Measurements from ENCODE around the gene BSG. TPM values are rescaled to one million over a fixed set of nuclear protein-coding genes. Genes with fewer than 3 reads are reported as not detected.

Gene BSG
- total and polyA plus RNA-seq, 4 donors = 80.4 to 367 (median 149) TPM

DNA sequence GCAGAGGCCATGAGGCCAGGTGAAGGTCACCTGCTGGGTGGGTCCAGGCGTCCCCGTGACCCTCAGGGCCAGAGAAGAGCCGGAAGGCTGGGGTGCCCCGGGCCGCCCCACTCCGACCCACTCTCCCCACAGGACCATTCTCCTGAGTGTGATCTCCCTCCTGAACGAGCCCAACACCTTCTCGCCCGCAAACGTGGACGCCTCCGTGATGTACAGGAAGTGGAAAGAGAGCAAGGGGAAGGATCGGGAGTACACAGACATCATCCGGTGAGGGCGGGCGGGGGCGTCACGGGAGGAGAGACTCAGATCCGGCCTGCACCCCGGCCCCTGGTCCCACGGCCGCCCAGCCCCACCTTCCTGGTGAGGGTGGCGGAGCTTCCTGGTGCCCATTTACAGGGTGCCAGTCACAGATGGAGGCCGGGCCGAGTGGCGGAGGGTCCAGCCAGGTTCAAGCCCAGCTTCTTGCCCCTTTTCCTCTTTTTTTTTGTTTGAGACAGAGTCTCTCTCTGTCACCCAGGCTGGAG, 35.5 kb upstream of the BSG start:
- peaks cover 13 to 30% (median 20%) of the 10 kb centered on the region in 4 donors for H3K4me1 ChIP-seq (ENCODE audit: control insufficient read depth in 4 of 4, insufficient read depth in 4 of 4, low read length in 3 of 4)
- H3K4me3 ChIP-seq (ENCODE audit: low read depth in 1 of 3, low read length in 3 of 3) = no peak overlapping the region
- DNase-seq (ENCODE audit: low spot score) = no peak
- no peaks in the 10 kb centered on the region for H3K27me3 ChIP-seq (ENCODE audit: control insufficient read depth in 4 of 4, insufficient read depth in 4 of 4, low read length in 3 of 4)
- H3K9ac ChIP-seq (ENCODE audit: low read depth in 1 of 2, low read length in 2 of 2) = no peak overlapping the region
- H3K36me3 ChIP-seq (ENCODE audit: control insufficient read depth in 4 of 4, insufficient read depth in 3 of 4, low read depth in 1 of 4, low read length in 3 of 4) = peaks cover 3 to 31% (median 17%) of the 10 kb centered on the region in 4 donors
- WGBS = 95% methylated on average over 26 of the region's 26 CpGs
- H3K27ac ChIP-seq (ENCODE audit: low read depth in 1 of 2, low read length in 2 of 2) = no peak overlapping the region
- H3K9me3 ChIP-seq (ENCODE audit: control insufficient read depth in 4 of 4, low read length in 3 of 4) = no peaks in the 10 kb centered on the region
- TF ChIP-seq RXRA (IDR thresholded peaks at IDR 0.05) = no peak
- TF ChIP-seq, protein P1, sequence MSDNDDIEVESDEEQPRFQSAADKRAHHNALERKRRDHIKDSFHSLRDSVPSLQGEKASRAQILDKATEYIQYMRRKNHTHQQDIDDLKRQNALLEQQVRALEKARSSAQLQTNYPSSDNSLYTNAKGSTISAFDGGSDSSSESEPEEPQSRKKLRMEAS (IDR thresholded peaks at IDR 0.05) = no peak

DNA sequence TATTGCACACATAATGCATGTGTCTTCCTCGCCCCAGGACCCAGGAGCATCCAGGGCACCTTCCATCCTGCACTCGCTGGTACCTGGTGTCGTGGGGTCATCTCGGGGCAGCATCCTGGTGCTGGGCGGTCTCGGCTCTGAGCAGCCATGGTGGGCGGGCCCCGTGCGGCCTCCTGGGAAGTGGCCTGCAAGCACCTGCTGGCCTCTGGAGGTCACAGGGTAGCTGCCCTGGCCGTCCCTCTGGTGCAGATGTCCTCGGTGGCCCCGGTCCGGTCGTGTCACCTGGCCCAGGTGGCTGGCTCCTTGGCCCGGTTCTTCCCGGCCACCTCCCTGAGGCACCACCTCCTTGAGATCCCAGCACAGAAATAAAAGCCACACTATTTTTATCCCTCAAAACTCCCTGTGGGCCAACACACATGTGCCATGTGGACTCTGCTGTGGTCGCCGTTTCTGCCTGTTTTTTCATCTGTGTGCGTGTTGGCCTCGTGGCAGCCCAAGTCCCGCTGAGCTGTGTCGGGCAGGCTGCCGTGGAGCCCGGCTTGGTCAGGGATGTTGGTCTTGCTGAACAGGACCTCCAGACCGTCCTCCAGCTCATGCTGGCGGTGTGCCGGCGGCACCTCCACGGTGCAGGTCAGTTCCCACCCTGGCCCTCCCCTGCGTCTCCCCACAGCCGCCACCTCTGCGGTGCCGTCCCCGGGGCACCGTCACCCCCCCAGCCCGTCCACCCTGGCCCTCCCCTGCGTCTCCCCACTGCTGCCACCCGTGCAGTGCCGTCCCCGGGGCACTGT, 33.6 kb upstream of the BSG start:
- WGBS = 92% methylated on average over 40 of the region's 40 CpGs

More for the DNA sequence above, 33.6 kb upstream of the BSG start:
- TF ChIP-seq SP1 (IDR thresholded peaks at IDR 0.05) = no peak
- TF ChIP-seq JUND (IDR thresholded peaks at IDR 0.05) = no peak
- TF ChIP-seq, protein P2, sequence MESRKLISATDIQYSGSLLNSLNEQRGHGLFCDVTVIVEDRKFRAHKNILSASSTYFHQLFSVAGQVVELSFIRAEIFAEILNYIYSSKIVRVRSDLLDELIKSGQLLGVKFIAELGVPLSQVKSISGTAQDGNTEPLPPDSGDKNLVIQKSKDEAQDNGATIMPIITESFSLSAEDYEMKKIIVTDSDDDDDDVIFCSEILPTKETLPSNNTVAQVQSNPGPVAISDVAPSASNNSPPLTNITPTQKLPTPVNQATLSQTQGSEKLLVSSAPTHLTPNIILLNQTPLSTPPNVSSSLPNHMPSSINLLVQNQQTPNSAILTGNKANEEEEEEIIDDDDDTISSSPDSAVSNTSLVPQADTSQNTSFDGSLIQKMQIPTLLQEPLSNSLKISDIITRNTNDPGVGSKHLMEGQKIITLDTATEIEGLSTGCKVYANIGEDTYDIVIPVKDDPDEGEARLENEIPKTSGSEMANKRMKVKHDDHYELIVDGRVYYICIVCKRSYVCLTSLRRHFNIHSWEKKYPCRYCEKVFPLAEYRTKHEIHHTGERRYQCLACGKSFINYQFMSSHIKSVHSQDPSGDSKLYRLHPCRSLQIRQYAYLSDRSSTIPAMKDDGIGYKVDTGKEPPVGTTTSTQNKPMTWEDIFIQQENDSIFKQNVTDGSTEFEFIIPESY (IDR thresholded peaks at IDR 0.05) = no peak
- no peak for TF ChIP-seq HNF4A (conservative IDR thresholded peaks at IDR 0.05)
- no peak for TF ChIP-seq YY1 (IDR thresholded peaks at IDR 0.05)
- TF ChIP-seq, protein P3, sequence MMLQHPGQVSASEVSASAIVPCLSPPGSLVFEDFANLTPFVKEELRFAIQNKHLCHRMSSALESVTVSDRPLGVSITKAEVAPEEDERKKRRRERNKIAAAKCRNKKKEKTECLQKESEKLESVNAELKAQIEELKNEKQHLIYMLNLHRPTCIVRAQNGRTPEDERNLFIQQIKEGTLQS (IDR thresholded peaks at IDR 0.05) = no peak
- no peak for TF ChIP-seq RAD21 (IDR thresholded peaks at IDR 0.05)
- TF ChIP-seq, protein P4, sequence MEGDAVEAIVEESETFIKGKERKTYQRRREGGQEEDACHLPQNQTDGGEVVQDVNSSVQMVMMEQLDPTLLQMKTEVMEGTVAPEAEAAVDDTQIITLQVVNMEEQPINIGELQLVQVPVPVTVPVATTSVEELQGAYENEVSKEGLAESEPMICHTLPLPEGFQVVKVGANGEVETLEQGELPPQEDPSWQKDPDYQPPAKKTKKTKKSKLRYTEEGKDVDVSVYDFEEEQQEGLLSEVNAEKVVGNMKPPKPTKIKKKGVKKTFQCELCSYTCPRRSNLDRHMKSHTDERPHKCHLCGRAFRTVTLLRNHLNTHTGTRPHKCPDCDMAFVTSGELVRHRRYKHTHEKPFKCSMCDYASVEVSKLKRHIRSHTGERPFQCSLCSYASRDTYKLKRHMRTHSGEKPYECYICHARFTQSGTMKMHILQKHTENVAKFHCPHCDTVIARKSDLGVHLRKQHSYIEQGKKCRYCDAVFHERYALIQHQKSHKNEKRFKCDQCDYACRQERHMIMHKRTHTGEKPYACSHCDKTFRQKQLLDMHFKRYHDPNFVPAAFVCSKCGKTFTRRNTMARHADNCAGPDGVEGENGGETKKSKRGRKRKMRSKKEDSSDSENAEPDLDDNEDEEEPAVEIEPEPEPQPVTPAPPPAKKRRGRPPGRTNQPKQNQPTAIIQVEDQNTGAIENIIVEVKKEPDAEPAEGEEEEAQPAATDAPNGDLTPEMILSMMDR (IDR thresholded peaks at IDR 0.05; ENCODE audit: low read depth, low read length, missing input control) = no peak
- TF ChIP-seq HNF4G (IDR thresholded peaks at IDR 0.05) = no peak
- TF ChIP-seq, protein P5, sequence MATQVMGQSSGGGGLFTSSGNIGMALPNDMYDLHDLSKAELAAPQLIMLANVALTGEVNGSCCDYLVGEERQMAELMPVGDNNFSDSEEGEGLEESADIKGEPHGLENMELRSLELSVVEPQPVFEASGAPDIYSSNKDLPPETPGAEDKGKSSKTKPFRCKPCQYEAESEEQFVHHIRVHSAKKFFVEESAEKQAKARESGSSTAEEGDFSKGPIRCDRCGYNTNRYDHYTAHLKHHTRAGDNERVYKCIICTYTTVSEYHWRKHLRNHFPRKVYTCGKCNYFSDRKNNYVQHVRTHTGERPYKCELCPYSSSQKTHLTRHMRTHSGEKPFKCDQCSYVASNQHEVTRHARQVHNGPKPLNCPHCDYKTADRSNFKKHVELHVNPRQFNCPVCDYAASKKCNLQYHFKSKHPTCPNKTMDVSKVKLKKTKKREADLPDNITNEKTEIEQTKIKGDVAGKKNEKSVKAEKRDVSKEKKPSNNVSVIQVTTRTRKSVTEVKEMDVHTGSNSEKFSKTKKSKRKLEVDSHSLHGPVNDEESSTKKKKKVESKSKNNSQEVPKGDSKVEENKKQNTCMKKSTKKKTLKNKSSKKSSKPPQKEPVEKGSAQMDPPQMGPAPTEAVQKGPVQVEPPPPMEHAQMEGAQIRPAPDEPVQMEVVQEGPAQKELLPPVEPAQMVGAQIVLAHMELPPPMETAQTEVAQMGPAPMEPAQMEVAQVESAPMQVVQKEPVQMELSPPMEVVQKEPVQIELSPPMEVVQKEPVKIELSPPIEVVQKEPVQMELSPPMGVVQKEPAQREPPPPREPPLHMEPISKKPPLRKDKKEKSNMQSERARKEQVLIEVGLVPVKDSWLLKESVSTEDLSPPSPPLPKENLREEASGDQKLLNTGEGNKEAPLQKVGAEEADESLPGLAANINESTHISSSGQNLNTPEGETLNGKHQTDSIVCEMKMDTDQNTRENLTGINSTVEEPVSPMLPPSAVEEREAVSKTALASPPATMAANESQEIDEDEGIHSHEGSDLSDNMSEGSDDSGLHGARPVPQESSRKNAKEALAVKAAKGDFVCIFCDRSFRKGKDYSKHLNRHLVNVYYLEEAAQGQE (IDR thresholded peaks at IDR 0.05) = no peak
- no peak for TF ChIP-seq GABPA (IDR thresholded peaks at IDR 0.05 in 1 of 2, conservative IDR thresholded peaks at IDR 0.05 in 1 of 2)
- TF ChIP-seq RXRA (IDR thresholded peaks at IDR 0.05) = no peak
- TF ChIP-seq TAF1 (conservative IDR thresholded peaks at IDR 0.05) = no peak
- TF ChIP-seq NR2F2 (IDR thresholded peaks at IDR 0.05) = no peak
- TF ChIP-seq, protein P1 (IDR thresholded peaks at IDR 0.05) = no peak
- Histone ChIP-seq H3K4me1 (ENCODE audit: control insufficient read depth in 4 of 4, insufficient read depth in 4 of 4, low read length in 3 of 4) (peaks cover 6 to 17% (median 12%) of the 10 kb centered on the region in 4 donors), H3K9me3 (ENCODE audit: control insufficient read depth in 4 of 4, low read length in 3 of 4) (no peaks in the 10 kb centered on the region), H3K36me3 (ENCODE audit: control insufficient read depth in 4 of 4, insufficient read depth in 3 of 4, low read depth in 1 of 4, low read length in 3 of 4) (peaks cover 6 to 36% (median 18%) of the 10 kb centered on the region in 4 donors), H3K27ac (ENCODE audit: low read depth in 1 of 2, low read length in 2 of 2) (no peak overlapping the region), H3K9ac (ENCODE audit: low read depth in 1 of 2, low read length in 2 of 2) (no peak overlapping the region), H3K27me3 (ENCODE audit: control insufficient read depth in 4 of 4, insufficient read depth in 4 of 4, low read length in 3 of 4) (no peaks in the 10 kb centered on the region), H3K4me3 (ENCODE audit: low read depth in 1 of 3, low read length in 3 of 3) (no peak overlapping the region)
- no peak for DNase-seq (ENCODE audit: low spot score)
